Cardiac muscle cell (in vitro differentiated cells and primary cell): Measurements from ENCODE around the gene PKD2L2. TPM values are rescaled to one million over a fixed set of nuclear protein-coding genes. Genes with fewer than 3 reads are reported as not detected.

Experiments
- DNase-seq, 2 donors: peaks; one replicate each; pipeline versions ENCODE4 v3.0.0 to v3.0.0-alpha.2; 2010 to 2017; ENCODE audit warnings: low read depth in 1 of 2, low spot score in 1 of 2
- H3K27ac ChIP-seq: fragments of 200-600 bp; sonication (generic); 2 replicates; pipeline ENCODE4 v1.5.1; 2016
- H3K27me3 ChIP-seq: fragments of 200-600 bp; sonication (generic); 2 replicates; pipeline ENCODE4 v1.6.0; 2016; ENCODE audit warnings: control low read depth
- H3K36me3 ChIP-seq: fragments of 200-600 bp; sonication (generic); 2 replicates; pipeline ENCODE4 v1.5.1; 2016; ENCODE audit warnings: control low read depth
- H3K4me1 ChIP-seq: fragments of 200-600 bp; sonication (generic); 2 replicates; pipeline ENCODE4 v1.8.1; 2017; ENCODE audit warnings: low read depth, mild to moderate bottlenecking, mixed run types
- H3K4me3 ChIP-seq: fragments of 200-600 bp; sonication (generic); 2 replicates; pipeline ENCODE4 v1.5.1; 2016; ENCODE audit warnings: mild to moderate bottlenecking
- H3K9me3 ChIP-seq: fragments of 200-600 bp; sonication (generic); 2 replicates; pipeline ENCODE4 v1.5.1; 2017; ENCODE audit warnings: low read depth, mild to moderate bottlenecking, control low read depth
- CTCF ChIP-seq: IDR thresholded peaks from 2 replicates; pipeline ENCODE4 v1.5.1; 2012; ENCODE audit warnings: low read depth, mild to moderate bottlenecking, low read length
- polyA plus RNA-seq: library from polyadenylated mRNA; unstranded; fragments of >200 nt; fragmentation: Nextera tagmentation; extraction: Ambion mirVana; gene quantifications from 2 replicates; pipeline ENCODE4 v1.2.1, GENCODE V29; 2016
- total RNA-seq: library from RNA; depleted of rRNA; stranded (reverse); fragments of >200 nt; gene quantifications from 2 replicates; pipeline ENCODE4 v1.2.3, GENCODE V29; 2016

Gene PKD2L2
- total and polyA plus RNA-seq, 2 experiments from 2014 or later, result not detected

DNA sequence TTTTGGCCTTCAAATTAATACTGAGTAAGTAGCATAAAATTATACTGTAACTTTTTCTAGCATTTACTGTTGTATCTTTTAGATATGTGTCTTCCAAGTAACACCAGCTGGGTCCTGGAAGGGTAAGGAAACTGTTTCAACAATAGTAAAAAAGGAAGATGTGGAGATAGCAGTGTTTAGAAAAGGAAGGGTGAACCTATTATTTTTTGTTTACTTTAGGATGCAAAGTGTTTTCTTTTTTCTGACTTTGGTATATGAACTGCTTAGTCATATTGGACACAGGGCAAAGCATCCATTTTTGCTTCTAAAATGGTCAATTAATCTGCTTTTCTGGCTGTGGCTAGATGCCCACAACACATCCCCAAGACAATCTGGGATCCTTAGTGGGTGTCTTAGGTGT, 5.3 kb downstream of the PKD2L2 start:
- no peaks in the 10 kb centered on the region for H3K36me3 ChIP-seq
- no peak for TF ChIP-seq CTCF
- H3K27ac ChIP-seq, result no peak overlapping the region
- no peak overlapping the region for H3K4me3 ChIP-seq
- H3K4me1 ChIP-seq, result no peaks in the 10 kb centered on the region
- no peaks in the 10 kb centered on the region for H3K9me3 ChIP-seq
- no peak for DNase-seq
- H3K27me3 ChIP-seq, result no peaks in the 10 kb centered on the region

DNA sequence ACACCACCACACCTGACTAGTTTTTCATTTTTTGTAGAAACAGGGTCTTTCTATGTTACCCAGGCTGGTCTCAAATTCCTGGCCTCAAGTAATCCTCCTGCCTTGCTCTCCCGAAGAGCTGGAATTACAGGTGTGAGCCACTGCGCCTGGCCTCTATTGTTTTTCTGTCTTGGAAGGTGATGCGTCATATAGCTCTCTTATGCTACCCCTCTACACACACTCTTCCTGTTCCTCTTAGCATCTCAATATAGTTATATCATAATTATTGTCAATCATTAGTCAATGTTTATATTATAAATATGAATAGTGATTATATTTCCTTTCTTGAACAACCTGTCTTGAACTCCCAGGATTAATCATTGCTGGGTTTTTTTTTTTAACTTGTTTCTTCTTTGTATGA, 7.3 kb downstream of the PKD2L2 start:
- Histone ChIP-seq H3K36me3 (no peaks in the 10 kb centered on the region), H3K4me3 (no peak overlapping the region), H3K4me1 (peaks cover 5% of the 10 kb centered on the region), H3K9me3 (no peaks in the 10 kb centered on the region), H3K27ac (no peak overlapping the region), H3K27me3 (no peaks in the 10 kb centered on the region)
- TF ChIP-seq CTCF, result no peak
- DNase-seq, result no peak

- H3K4me1 ChIP-seq, result peaks cover 9% of the 10 kb centered on the region
- no peaks in the 10 kb centered on the region for H3K9me3 ChIP-seq
- no peak for TF ChIP-seq CTCF
- H3K4me3 ChIP-seq, result no peak overlapping the region
- no peak overlapping the region for H3K27ac ChIP-seq
- no peaks in the 10 kb centered on the region for H3K36me3 ChIP-seq
- H3K27me3 ChIP-seq, result no peaks in the 10 kb centered on the region
- DNase-seq, result no peak
Measured at GRCh38 chr5:137899493-137899892, 10.2 kb downstream of the PKD2L2 start.

DNA sequence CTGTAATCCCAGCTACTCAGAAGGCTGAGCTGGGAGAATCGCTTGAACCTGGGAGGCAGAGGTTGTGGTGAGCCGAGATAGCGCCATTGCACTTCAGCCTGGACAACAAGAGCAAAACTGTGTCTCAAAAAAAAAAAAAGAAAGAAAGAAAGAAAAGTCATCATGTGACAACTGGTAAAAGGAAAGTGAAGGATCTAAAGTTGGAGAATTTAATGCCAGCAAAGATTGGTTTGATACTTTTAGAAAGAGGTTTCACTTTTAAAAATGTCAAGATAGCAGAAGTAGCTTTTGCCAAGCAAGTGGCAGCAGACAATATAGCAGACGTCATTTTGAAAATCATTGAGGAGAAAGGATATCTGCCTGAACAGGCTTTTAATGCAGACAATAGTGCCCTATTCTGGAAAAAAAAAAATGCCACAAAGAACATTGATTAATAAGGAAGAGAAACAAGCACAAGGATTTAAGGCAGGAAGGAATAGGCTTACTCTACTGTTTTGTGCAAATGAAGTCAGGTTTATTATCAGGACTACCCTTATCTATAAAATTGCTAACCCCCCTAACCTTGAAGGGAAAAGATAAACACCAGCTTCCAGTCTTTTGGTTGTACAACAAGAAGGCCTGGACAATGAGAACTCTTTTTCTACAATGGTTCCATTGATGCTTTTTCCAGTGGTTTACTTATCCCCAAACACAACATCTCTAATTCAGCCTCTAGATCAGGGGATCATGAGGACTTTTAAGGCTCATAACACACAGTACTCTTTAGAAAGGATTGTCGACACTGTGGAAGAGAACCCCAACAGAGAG, 12.0 kb downstream of the PKD2L2 start:
- Histone ChIP-seq H3K4me1 (peaks cover 9% of the 10 kb centered on the region), H3K27ac (no peak overlapping the region), H3K4me3 (no peak overlapping the region), H3K36me3 (no peaks in the 10 kb centered on the region), H3K9me3 (no peaks in the 10 kb centered on the region), H3K27me3 (no peaks in the 10 kb centered on the region)
- no peak for DNase-seq
- TF ChIP-seq CTCF, result no peak

DNA sequence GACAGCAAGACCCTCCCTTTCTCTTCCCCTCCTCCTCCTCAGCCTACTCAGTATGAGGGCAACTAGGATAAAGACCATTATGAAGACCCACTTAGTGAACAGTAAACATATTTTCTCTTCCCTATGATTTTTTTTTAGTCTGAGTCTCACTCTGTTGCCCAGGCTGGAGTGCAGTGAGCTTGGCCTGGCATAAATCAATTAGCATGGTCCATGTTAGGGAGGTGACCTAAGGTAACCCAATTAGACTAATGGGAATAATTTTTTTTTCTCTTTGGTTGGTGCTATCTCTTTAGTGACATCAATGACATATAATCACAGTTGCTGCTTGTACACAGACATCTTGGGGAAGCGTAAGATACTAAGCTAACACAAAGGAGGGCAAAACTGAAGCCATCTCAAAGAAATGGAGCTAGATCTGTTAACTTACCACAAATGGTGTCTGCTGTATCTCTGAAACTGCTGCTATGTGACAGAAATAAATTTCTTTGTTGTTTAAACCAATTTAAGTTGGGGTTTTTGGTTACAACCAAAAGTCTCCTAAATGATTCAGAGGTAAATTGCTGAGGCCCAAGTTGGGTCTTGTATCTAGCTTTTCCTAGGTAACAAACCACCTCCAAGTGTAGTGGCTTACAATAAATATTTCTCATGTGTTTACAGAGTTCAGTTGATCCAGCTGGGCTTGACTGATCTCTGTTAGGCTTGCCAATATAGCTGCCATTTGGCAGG, 13.3 kb downstream of the PKD2L2 start:
- Histone ChIP-seq H3K36me3 (no peaks in the 10 kb centered on the region), H3K4me1 (peaks cover 9% of the 10 kb centered on the region), H3K9me3 (no peaks in the 10 kb centered on the region), H3K27me3 (no peaks in the 10 kb centered on the region), H3K4me3 (no peak overlapping the region), H3K27ac (no peak overlapping the region)
- no peak for TF ChIP-seq CTCF
- DNase-seq, result no peak
